NT2/D1 (cell line): Measurements from ENCODE around the gene SFXN1.

Experiments
- DNase-seq: peaks from one replicate; pipeline ENCODE4 v3.0.0-alpha.2; 2011; ENCODE audit warnings: low read depth, low spot score
- H3K27me3 ChIP-seq: 2 replicates; pipeline ENCODE4 v1.6.0; 2011; ENCODE audit warnings: mild to moderate bottlenecking; ENCODE audit not compliant: insufficient read length, insufficient read depth
- H3K36me3 ChIP-seq: 2 replicates; pipeline ENCODE4 v1.6.1; 2011; ENCODE audit warnings: mild to moderate bottlenecking, low read length, mixed read lengths; ENCODE audit not compliant: insufficient read depth, insufficient read length
- H3K4me1 ChIP-seq: 2 replicates; pipeline ENCODE4 v1.5.1; 2011; ENCODE audit not compliant: insufficient read depth, insufficient read length
- H3K4me3 ChIP-seq: 2 replicates; pipeline ENCODE4 v1.5.1; 2011; ENCODE audit warnings: low read depth; ENCODE audit not compliant: insufficient read length
- H3K9ac ChIP-seq: 2 replicates; pipeline ENCODE4 v1.6.0; 2011; ENCODE audit warnings: low read depth; ENCODE audit not compliant: insufficient read length
- H3K9me3 ChIP-seq: 2 replicates; pipeline ENCODE4 v1.5.1; 2011; ENCODE audit warnings: mild to moderate bottlenecking, low read length; ENCODE audit not compliant: insufficient read depth
- SUZ12 ChIP-seq: IDR thresholded peaks from 2 replicates; pipeline ENCODE4 v1.6.1; 2011; ENCODE audit not compliant: insufficient read length, insufficient read depth; ENCODE audit errors: extremely low read depth
- YY1 ChIP-seq: IDR thresholded peaks from 2 replicates; pipeline ENCODE4 v1.6.1; 2011; ENCODE audit not compliant: insufficient read length, insufficient read depth
- ZNF274 ChIP-seq: IDR thresholded peaks from 2 replicates; pipeline ENCODE4 v1.6.1; 2011; ENCODE audit warnings: mild to moderate bottlenecking, low read depth, low read length

SFXN1 gene

GRCh38 chr5:175472378-175472777, 6.0 kb upstream of the SFXN1 start:
- no peak for DNase-seq
- TF ChIP-seq SUZ12 = no peak
- no peaks in the 10 kb centered on the region for H3K9me3 ChIP-seq

GRCh38 chr5:175475248-175475647, 3.1 kb upstream of the SFXN1 start:
- peaks cover 4% of the 10 kb centered on the region for H3K4me1 ChIP-seq
- no peak for TF ChIP-seq YY1
- no peak for TF ChIP-seq SUZ12
- TF ChIP-seq ZNF274 = no peak

More at GRCh38 chr5:175472378-175472777, 6.0 kb upstream of the SFXN1 start:
- Histone ChIP-seq H3K36me3 (no peaks in the 10 kb centered on the region), H3K4me3 (no peak overlapping the region), H3K4me1 (peaks cover 5% of the 10 kb centered on the region), H3K9ac (no peak overlapping the region), H3K27me3 (peaks cover 11% of the 10 kb centered on the region)

GRCh38 chr5:175477440-175477839, 920 bp upstream of the SFXN1 start:
- H3K9me3 ChIP-seq = no peaks in the 10 kb centered on the region
- peaks cover 20% of the 10 kb centered on the region for H3K27me3 ChIP-seq
- TF ChIP-seq SUZ12 (no peak), ZNF274 (no peak), YY1 (no peak)
- no peak overlapping the region for H3K9ac ChIP-seq
- peaks cover 16% of the 10 kb centered on the region for H3K36me3 ChIP-seq
- DNase-seq = no peak
- no peaks in the 10 kb centered on the region for H3K4me1 ChIP-seq
- no peak overlapping the region for H3K4me3 ChIP-seq

More at GRCh38 chr5:175475248-175475647, 3.1 kb upstream of the SFXN1 start:
- Histone ChIP-seq H3K36me3 (no peaks in the 10 kb centered on the region), H3K9ac (no peak overlapping the region), H3K9me3 (no peaks in the 10 kb centered on the region), H3K4me3 (no peak overlapping the region), H3K27me3 (peaks cover 20% of the 10 kb centered on the region)
- DNase-seq = no peak

GRCh38 chr5:175478008-175478383, 364 bp upstream of the SFXN1 start:
- H3K9ac ChIP-seq = peak overlapping the region; percentile 93
- H3K27me3 ChIP-seq = peaks cover 20% of the 10 kb centered on the region
- H3K36me3 ChIP-seq = peaks cover 21% of the 10 kb centered on the region
- no peaks in the 10 kb centered on the region for H3K9me3 ChIP-seq
- H3K4me3 ChIP-seq = peak overlapping the region; percentile 39
- no peak for DNase-seq
- no peaks in the 10 kb centered on the region for H3K4me1 ChIP-seq
- TF ChIP-seq YY1 = no peak
- TF ChIP-seq SUZ12 = no peak
- TF ChIP-seq ZNF274 = no peak

GRCh38 chr5:175479125-175479881, 943 bp downstream of the SFXN1 start:
- peaks cover 20% of the 10 kb centered on the region for H3K27me3 ChIP-seq
- no peak for DNase-seq
- H3K9ac ChIP-seq = peak overlapping the region; percentile 93
- TF ChIP-seq SUZ12 (no peak), YY1 (no peak), ZNF274 (no peak)
- H3K4me1 ChIP-seq = no peaks in the 10 kb centered on the region
- H3K9me3 ChIP-seq = no peaks in the 10 kb centered on the region
- H3K4me3 ChIP-seq = peak overlapping the region; percentile 92
- peaks cover 34% of the 10 kb centered on the region for H3K36me3 ChIP-seq

- TF ChIP-seq YY1 (no peak), SUZ12 (no peak), ZNF274 (no peak)
- Histone ChIP-seq H3K4me1 (no peaks in the 10 kb centered on the region), H3K4me3 (no peak overlapping the region), H3K9ac (no peak overlapping the region), H3K9me3 (no peaks in the 10 kb centered on the region), H3K36me3 (peaks cover 61% of the 10 kb centered on the region), H3K27me3 (no peaks in the 10 kb centered on the region)
- DNase-seq = no peak
Measured at GRCh38 chr5:175483337-175483736, 5.0 kb downstream of the SFXN1 start.

GRCh38 chr5:175484322-175484721, 6.0 kb downstream of the SFXN1 start:
- no peak overlapping the region for H3K4me3 ChIP-seq
- no peaks in the 10 kb centered on the region for H3K9me3 ChIP-seq
- H3K9ac ChIP-seq = no peak overlapping the region
- H3K36me3 ChIP-seq = peaks cover 67% of the 10 kb centered on the region
- no peaks in the 10 kb centered on the region for H3K4me1 ChIP-seq
- no peaks in the 10 kb centered on the region for H3K27me3 ChIP-seq
- DNase-seq = no peak
- TF ChIP-seq YY1 (no peak), SUZ12 (no peak), ZNF274 (no peak)
